Natural killer cell (primary cell): ENCODE results near the gene PCDHA8. TPM values are rescaled to one million over a fixed set of nuclear protein-coding genes. Genes with fewer than 3 reads are reported as not detected.
"Not testable (repeated sequence)": the region's sequence is repeated elsewhere in the genome, so short reads cannot be mapped to it uniquely, and the experiment has no call there.

Experiments
- ATAC-seq, 3 donors: fragments of 150-1000 bp in 2 of 3; fragments of 200-7000 bp in 1 of 3; cut with Tn5 transposase; 1 replicate in 1 of 3; 2 replicates in 2 of 3; pipeline ENCODE4 v1.10.0; 2021; ENCODE audit warnings: mild to moderate bottlenecking in 2 of 3, moderate library complexity in 2 of 3
- DNase-seq, 2 donors: peaks; one replicate each; pipeline versions ENCODE4 v3.0.0 to v3.0.0-alpha.2; 2013 to 2021; ENCODE audit warnings: mixed read lengths in 1 of 2
- H3K27ac ChIP-seq: one replicate; pipeline ENCODE4 v1.5.1; 2013; ENCODE audit warnings: mild to moderate bottlenecking, low read length
- H3K27me3 ChIP-seq: one replicate; pipeline ENCODE4 v1.6.1; 2013; ENCODE audit warnings: low read length; ENCODE audit not compliant: control insufficient read depth, insufficient read depth
- H3K36me3 ChIP-seq: one replicate; pipeline ENCODE4 v1.6.1; 2013; ENCODE audit warnings: low read length; ENCODE audit not compliant: control insufficient read depth, insufficient read depth
- H3K4me1 ChIP-seq: one replicate; pipeline ENCODE4 v1.6.1; 2013; ENCODE audit warnings: low read length; ENCODE audit not compliant: control insufficient read depth, insufficient read depth
- H3K4me3 ChIP-seq: one replicate; pipeline ENCODE4 v1.5.1; 2013; ENCODE audit warnings: low read length
- H3K9me3 ChIP-seq: one replicate; pipeline ENCODE4 v1.6.1; 2013; ENCODE audit warnings: low read length; ENCODE audit not compliant: control insufficient read depth, insufficient read depth
- H3K27ac Mint-ChIP-seq, 2 donors: one replicate each; pipeline ENCODE4 v1.8.0; 2022; ENCODE audit warnings: mild to moderate bottlenecking in 2 of 2, mixed read lengths in 2 of 2, moderate library complexity in 1 of 2
- H3K27me3 Mint-ChIP-seq, 2 donors: one replicate each; pipeline ENCODE4 v1.8.0; 2022; ENCODE audit warnings: low read depth in 2 of 2, mixed read lengths in 2 of 2
- H3K36me3 Mint-ChIP-seq: one replicate; pipeline ENCODE4 v1.8.0; 2022; ENCODE audit warnings: mixed read lengths
- H3K4me1 Mint-ChIP-seq, 2 donors: one replicate each; pipeline ENCODE4 v1.8.0; 2022; ENCODE audit warnings: mixed read lengths in 2 of 2
- H3K4me3 Mint-ChIP-seq: one replicate; pipeline ENCODE4 v1.8.0; 2022; ENCODE audit warnings: mild to moderate bottlenecking, moderate library complexity, mixed read lengths
- H3K9me3 Mint-ChIP-seq, 2 donors: one replicate each; pipeline ENCODE4 v1.8.0; 2022; ENCODE audit warnings: mixed read lengths in 2 of 2
- WGBS: methylation state at CpG from one replicate; pipeline ENCODE4 v1.1.7; 2013; ENCODE audit warnings: missing lambda C conversion rate; ENCODE audit not compliant: insufficient coverage; 5-methylcytosine and 5-hydroxymethylcytosine counted together
- intact Hi-C: fragments of 100-400 bp; cut with micrococcal nuclease; formaldehyde crosslinking; loops from one replicate; pipeline ENCODE4 v1.14.2; 2022
- total RNA-seq, 4 donors: library from RNA; stranded (reverse); fragments of 120-200 nt in 1 of 4; gene quantifications; one replicate each; pipeline versions ENCODE4 v1.2.3 to v1.2.4, GENCODE V29; 2013 to 2022
- TF ChIP-seq, protein P1 (sequence below): fragments of 200-600 bp; IDR thresholded peaks from one replicate; pipeline ENCODE4 v1.8.0; 2022; ENCODE audit warnings: antibody characterized with exemption

The PCDHA8 gene
- total RNA-seq, 3 donors from 2014 or later (not counting 1 experiment from before 2014, with no cell fraction given) = not detected

DNA sequence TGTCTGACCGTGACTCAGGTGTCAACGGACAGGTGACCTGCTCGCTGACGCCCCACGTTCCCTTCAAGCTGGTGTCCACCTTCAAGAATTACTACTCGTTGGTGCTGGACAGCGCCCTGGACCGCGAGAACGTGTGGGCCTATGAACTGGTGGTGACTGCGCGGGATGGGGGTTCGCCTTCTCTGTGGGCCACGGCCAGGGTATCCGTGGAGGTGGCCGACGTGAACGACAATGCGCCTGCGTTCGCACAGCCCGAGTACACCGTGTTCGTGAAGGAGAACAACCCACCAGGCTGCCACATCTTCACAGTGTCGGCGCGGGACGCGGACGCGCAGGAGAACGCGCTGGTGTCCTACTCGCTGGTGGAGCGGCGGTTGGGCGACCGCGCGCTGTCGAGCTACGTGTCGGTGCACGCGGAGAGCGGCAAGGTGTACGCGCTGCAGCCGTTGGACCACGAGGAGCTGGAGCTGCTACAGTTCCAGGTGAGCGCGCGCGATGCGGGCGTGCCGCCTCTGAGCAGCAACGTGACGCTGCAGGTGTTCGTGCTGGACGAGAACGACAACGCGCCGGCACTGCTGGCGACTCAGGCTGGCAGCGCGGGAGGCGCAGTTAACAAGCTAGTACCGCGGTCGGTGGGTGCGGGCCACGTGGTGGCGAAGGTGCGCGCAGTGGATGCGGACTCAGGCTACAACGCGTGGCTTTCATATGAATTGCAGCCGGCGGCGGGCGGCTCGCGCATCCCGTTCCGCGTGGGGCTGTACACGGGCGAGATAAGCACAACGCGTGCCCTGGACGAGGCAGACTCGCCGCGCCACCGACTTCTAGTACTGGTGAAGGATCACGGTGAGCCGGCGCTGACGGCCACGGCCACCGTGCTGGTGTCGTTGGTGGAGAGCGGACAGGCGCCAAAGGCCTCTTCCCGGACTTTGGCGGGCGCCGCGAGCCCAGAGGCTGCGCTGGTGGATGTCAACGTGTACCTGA is 29.5 kb downstream of the PCDHA8 start:
- ATAC-seq (no peak), DNase-seq (no peak)
- Mint-ChIP-seq H3K36me3 (no peaks in the 10 kb centered on the region), H3K27me3 (peaks cover 0 to 3% of the 10 kb centered on the region in 2 donors), H3K4me1 (no peaks in the 10 kb centered on the region), H3K4me3 (no peak overlapping the region), H3K9me3 (peaks cover 2 to 3% of the 10 kb centered on the region in 2 donors), H3K27ac (no peak overlapping the region)
- H3K27ac ChIP-seq = no peak overlapping the region
- peaks cover 7% of the 10 kb centered on the region for H3K27me3 ChIP-seq
- intact Hi-C loops = no loop called here
- no peaks in the 10 kb centered on the region for H3K36me3 ChIP-seq
- TF ChIP-seq, protein P1, sequence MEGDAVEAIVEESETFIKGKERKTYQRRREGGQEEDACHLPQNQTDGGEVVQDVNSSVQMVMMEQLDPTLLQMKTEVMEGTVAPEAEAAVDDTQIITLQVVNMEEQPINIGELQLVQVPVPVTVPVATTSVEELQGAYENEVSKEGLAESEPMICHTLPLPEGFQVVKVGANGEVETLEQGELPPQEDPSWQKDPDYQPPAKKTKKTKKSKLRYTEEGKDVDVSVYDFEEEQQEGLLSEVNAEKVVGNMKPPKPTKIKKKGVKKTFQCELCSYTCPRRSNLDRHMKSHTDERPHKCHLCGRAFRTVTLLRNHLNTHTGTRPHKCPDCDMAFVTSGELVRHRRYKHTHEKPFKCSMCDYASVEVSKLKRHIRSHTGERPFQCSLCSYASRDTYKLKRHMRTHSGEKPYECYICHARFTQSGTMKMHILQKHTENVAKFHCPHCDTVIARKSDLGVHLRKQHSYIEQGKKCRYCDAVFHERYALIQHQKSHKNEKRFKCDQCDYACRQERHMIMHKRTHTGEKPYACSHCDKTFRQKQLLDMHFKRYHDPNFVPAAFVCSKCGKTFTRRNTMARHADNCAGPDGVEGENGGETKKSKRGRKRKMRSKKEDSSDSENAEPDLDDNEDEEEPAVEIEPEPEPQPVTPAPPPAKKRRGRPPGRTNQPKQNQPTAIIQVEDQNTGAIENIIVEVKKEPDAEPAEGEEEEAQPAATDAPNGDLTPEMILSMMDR = no peak
- no peaks in the 10 kb centered on the region for H3K4me1 ChIP-seq
- no peak overlapping the region for H3K4me3 ChIP-seq
- 56% methylated on average over 114 of the region's 114 CpGs for WGBS
- H3K9me3 ChIP-seq = peaks cover 12% of the 10 kb centered on the region

DNA sequence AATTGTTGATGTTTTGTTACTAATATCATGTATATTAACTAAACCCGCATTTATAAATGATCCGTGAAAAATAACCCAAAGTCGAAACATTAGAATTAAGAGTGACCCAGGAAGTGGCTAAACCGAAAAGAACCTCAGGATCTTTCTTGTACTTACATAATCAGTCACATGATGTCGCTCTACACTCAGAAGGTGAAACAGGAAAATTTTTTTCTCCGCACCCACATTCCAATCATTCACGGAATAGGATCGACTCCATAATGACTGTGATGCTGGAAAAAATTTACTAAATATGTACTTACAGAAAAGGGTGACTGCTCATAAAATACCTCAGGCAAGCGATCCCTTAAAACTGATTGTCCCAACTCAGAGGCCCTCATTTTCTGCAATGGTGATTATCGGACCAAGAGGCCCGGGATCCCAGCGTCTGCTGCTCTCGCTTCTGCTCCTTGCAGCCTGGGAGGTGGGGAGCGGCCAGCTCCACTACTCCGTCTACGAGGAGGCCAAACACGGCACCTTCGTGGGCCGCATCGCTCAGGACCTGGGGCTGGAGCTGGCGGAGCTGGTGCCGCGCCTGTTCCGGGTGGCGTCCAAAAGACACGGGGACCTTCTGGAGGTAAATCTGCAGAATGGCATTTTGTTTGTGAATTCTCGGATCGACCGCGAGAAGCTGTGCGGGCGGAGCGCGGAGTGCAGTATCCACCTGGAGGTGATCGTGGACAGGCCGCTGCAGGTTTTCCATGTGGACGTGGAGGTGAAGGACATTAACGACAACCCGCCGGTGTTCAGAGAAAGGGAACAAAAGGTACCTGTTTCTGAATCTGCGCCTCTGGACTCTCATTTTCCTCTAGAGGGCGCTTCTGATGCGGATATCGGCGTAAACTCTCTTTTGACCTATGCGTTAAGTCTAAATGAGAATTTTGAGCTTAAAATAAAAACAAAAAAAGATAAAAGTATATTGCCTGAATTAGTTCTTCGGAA is 34.4 kb downstream of the PCDHA8 start, which contains the start of gene PCDHA12:
Gene PCDHA12 (plus strand): TSS at position 224 of the 981 bp plus-strand sequence. CDS start 165 bp downstream, at position 389.
- TF ChIP-seq, protein P1 = no peak
- Histone ChIP-seq H3K4me3 (no peak within 1 kb of the TSS), H3K9me3 (peaks cover 13% of the 10 kb centered on the region), H3K4me1 (no peaks in the 10 kb centered on the region), H3K36me3 (no peaks in the 10 kb centered on the region), H3K27me3 (peaks cover 9% of the 10 kb centered on the region), H3K27ac (no peak within 1 kb of the TSS)
- intact Hi-C loops = no loop called here
- no peak within 1 kb of the TSS for H3K4me3 Mint-ChIP-seq
- H3K27ac Mint-ChIP-seq = no peak within 1 kb of the TSS
- H3K27me3 Mint-ChIP-seq = peaks cover 2 to 6% of the 10 kb centered on the region in 2 donors
- H3K36me3 Mint-ChIP-seq = no peaks in the 10 kb centered on the region
- H3K9me3 Mint-ChIP-seq = peaks cover 6 to 9% of the 10 kb centered on the region in 2 donors
- H3K4me1 Mint-ChIP-seq = no peaks in the 10 kb centered on the region
- 26% methylated on average over 44 of the region's 47 CpGs for WGBS
- DNase-seq (no peak), ATAC-seq (no peak)

DNA sequence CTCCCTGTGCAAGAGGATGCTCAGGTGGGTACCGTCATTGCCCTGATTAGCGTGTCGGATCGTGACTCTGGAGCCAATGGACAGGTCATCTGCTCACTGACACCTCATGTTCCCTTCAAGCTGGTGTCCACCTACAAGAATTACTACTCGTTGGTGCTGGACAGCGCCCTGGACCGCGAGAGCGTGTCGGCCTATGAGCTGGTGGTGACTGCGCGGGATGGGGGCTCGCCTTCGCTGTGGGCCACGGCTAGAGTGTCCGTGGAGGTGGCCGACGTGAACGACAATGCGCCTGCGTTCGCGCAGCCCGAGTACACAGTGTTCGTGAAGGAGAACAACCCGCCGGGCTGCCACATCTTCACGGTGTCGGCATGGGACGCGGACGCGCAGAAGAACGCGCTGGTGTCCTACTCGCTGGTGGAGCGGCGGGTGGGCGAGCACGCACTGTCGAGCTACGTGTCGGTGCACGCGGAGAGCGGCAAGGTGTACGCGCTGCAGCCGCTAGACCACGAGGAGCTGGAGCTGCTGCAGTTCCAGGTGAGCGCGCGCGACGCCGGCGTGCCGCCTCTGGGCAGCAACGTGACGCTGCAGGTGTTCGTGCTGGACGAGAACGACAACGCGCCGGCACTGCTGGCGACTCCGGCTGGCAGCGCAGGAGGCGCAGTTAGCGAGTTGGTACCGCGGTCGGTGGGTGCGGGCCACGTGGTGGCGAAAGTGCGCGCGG is 35.7 kb downstream of the PCDHA8 start:
- WGBS = 51% methylated on average over 80 of the region's 80 CpGs
- H3K27me3 Mint-ChIP-seq, H3K27ac Mint-ChIP-seq, DNase-seq, H3K4me3 ChIP-seq, ATAC-seq, H3K27me3 ChIP-seq, H3K36me3 ChIP-seq, H3K36me3 Mint-ChIP-seq, H3K4me1 Mint-ChIP-seq, intact Hi-C loops, H3K27ac ChIP-seq, H3K4me1 ChIP-seq, H3K4me3 Mint-ChIP-seq: not testable (repeated sequence)
- H3K9me3 Mint-ChIP-seq = peaks cover 8 to 16% of the 10 kb centered on the region in 2 donors
- peaks cover 13% of the 10 kb centered on the region for H3K9me3 ChIP-seq
